GM12878 (cell line): ENCODE data around the gene IL11. TPM values are rescaled to one million over a fixed set of nuclear protein-coding genes. Genes with fewer than 3 reads are reported as not detected.
A peak's percentile ranks its signal among the peaks of the same experiment; 100 is the strongest.

Experiments
- ASH2L ChIP-seq: fragments of 300-600, 200-600 bp; sonication (generic); IDR thresholded peaks from 2 replicates; pipeline ENCODE4 v1.6.1; 2017; ENCODE audit warnings: low read depth, mild to moderate bottlenecking, borderline replicate concordance
- CBFB ChIP-seq: IDR thresholded peaks from 2 replicates; pipeline ENCODE4 v1.6.1; 2016; ENCODE audit warnings: antibody characterized with exemption, low read depth
- CBX3 ChIP-seq: fragments of 200-600 bp; sonication (generic); IDR thresholded peaks from 2 replicates; pipeline ENCODE4 v1.6.1; 2016; ENCODE audit warnings: low read depth, borderline replicate concordance
- CBX5 ChIP-seq: sonication (generic); IDR thresholded peaks from 2 replicates; pipeline ENCODE4 v1.6.1; 2016; ENCODE audit warnings: low read depth, moderate library complexity, mild to moderate bottlenecking, inconsistent platforms
- CREB1 ChIP-seq: IDR thresholded peaks from 2 replicates; pipeline ENCODE4 v1.6.1; 2012; ENCODE audit warnings: low read depth, mild to moderate bottlenecking, inconsistent platforms
- CREM ChIP-seq: IDR thresholded peaks from 2 replicates; pipeline ENCODE4 v1.6.1; 2014; ENCODE audit warnings: antibody characterized with exemption, low read depth
- EED ChIP-seq: sonication (generic); IDR thresholded peaks from 2 replicates; pipeline ENCODE4 v1.6.1; 2016; ENCODE audit warnings: antibody characterized with exemption, low read depth
- HCFC1 ChIP-seq: fragments of 150-350 bp; IDR thresholded peaks from 2 replicates; pipeline ENCODE4 v1.6.1; 2014; ENCODE audit warnings: low read length
- MEF2A ChIP-seq: IDR thresholded peaks from 2 replicates; pipeline ENCODE4 v1.6.1; 2011; ENCODE audit warnings: low read depth, mild to moderate bottlenecking, low read length, moderate library complexity; ENCODE audit not compliant: insufficient read depth
- MEF2B ChIP-seq: fragments of 450-650 bp; IDR thresholded peaks from 2 replicates; pipeline ENCODE4 v1.6.1; 2018; ENCODE audit warnings: mild to moderate bottlenecking, moderate library complexity; ENCODE audit not compliant: partially characterized antibody, poor library complexity, severe bottlenecking
- MYB ChIP-seq: fragments of 150-350 bp; IDR thresholded peaks from 2 replicates; pipeline ENCODE4 v1.6.1; 2014; ENCODE audit warnings: mild to moderate bottlenecking, low read depth, low read length, borderline replicate concordance
- MYC ChIP-seq: IDR thresholded peaks from 2 replicates; pipeline ENCODE4 v1.6.1; 2011; ENCODE audit warnings: mild to moderate bottlenecking, low read length, moderate library complexity, inconsistent platforms; ENCODE audit not compliant: insufficient read depth, insufficient replicate concordance, insufficient read length, severe bottlenecking
- NFYA ChIP-seq: IDR thresholded peaks from 2 replicates; pipeline ENCODE4 v1.6.1; 2011; ENCODE audit warnings: low read depth, mild to moderate bottlenecking, low read length, improper control_type of control experiment, borderline replicate concordance
- NFYB ChIP-seq: IDR thresholded peaks from 2 replicates; pipeline ENCODE4 v1.6.1; 2011; ENCODE audit warnings: low read depth, mild to moderate bottlenecking, low read length, improper control_type of control experiment, moderate library complexity; ENCODE audit not compliant: insufficient read depth
- POLR2AphosphoS5 ChIP-seq: IDR thresholded peaks from 2 replicates; pipeline ENCODE4 v1.6.1; 2011; ENCODE audit warnings: mild to moderate bottlenecking, low read length, inconsistent platforms
- RAD51 ChIP-seq: fragments of 450-650 bp; IDR thresholded peaks from 2 replicates; pipeline ENCODE4 v1.6.1; 2016; ENCODE audit warnings: moderate library complexity, mild to moderate bottlenecking, inconsistent platforms
- SIX5 ChIP-seq: IDR thresholded peaks from 2 replicates; pipeline ENCODE4 v1.6.1; 2011; ENCODE audit warnings: mild to moderate bottlenecking, low read depth, low read length, moderate library complexity; ENCODE audit not compliant: severe bottlenecking
- STAT3 ChIP-seq: IDR thresholded peaks from 2 replicates; pipeline ENCODE4 v1.6.1; 2011; ENCODE audit warnings: low read depth, low read length, improper control_type of control experiment
- TCF3 ChIP-seq: IDR thresholded peaks from 2 replicates; pipeline ENCODE4 v1.6.1; 2012; ENCODE audit warnings: low read depth, mild to moderate bottlenecking, low read length, borderline replicate concordance; ENCODE audit not compliant: insufficient read depth
- TCF7 ChIP-seq: IDR thresholded peaks from 2 replicates; pipeline ENCODE4 v1.6.1; 2014; ENCODE audit warnings: antibody characterized with exemption, borderline replicate concordance
- ZNF207 ChIP-seq: fragments of 450-650 bp; IDR thresholded peaks from 2 replicates; pipeline ENCODE4 v1.6.1; 2014; ENCODE audit warnings: antibody characterized with exemption, mild to moderate bottlenecking, borderline replicate concordance
- ZNF384 ChIP-seq: IDR thresholded peaks from 2 replicates; pipeline ENCODE4 v1.6.1; 2012; ENCODE audit warnings: low read depth, mild to moderate bottlenecking, low read length, improper control_type of control experiment, borderline replicate concordance
- polyA plus RNA-seq, 11 experiments: library from polyadenylated mRNA; depleted of rRNA in 4 of 11; unstranded in 6 of 11; stranded (reverse) in 5 of 11; fragments of >200 nt; fragmentation: Nextera tagmentation in 4 of 11; fragmentation: Illumina TruSeq in 1 of 11; extraction: Ambion mirVana in 4 of 11; extraction: Trizol in 1 of 11; gene quantifications; 1 replicate in 1 of 11; 2 replicates in 10 of 11; pipeline versions ENCODE4 v1.2.1 to v1.2.3, GENCODE V29; 2011 to 2016; ENCODE audit warnings: inconsistent platforms in 2 of 11, missing spikeins in 2 of 11, low read depth in 1 of 11
- total RNA-seq, 4 experiments: library from RNA; depleted of rRNA in 3 of 4; stranded (reverse); fragments of >200 nt in 3 of 4; fragmentation: Illumina TruSeq in 1 of 4; extraction: Trizol in 1 of 4; gene quantifications; 2 replicates each; pipeline versions ENCODE4 v1.2.1 to v1.2.3, GENCODE V29; 2013 to 2021
- TF ChIP-seq, protein P1 (sequence below): IDR thresholded peaks from 2 replicates; pipeline ENCODE4 v1.6.1; 2011; ENCODE audit warnings: mild to moderate bottlenecking, low read depth, low read length, moderate library complexity; ENCODE audit not compliant: insufficient replicate concordance
- TF ChIP-seq, protein P2 (sequence below): fragments of 450-650 bp; IDR thresholded peaks from 2 replicates; pipeline ENCODE4 v1.6.1; 2017; ENCODE audit warnings: low read depth, mild to moderate bottlenecking, moderate library complexity
- TF ChIP-seq, protein P3 (sequence below): fragments of 450-650 bp; IDR thresholded peaks from 2 replicates; pipeline ENCODE4 v1.6.1; 2016; ENCODE audit warnings: mild to moderate bottlenecking

The IL11 gene
- total and polyA plus RNA-seq, 10 of the 15 experiments (the other 5 are each of a cell fraction or from before 2014, with no cell fraction given): 0.15 TPM; not detected in 9

DNA sequence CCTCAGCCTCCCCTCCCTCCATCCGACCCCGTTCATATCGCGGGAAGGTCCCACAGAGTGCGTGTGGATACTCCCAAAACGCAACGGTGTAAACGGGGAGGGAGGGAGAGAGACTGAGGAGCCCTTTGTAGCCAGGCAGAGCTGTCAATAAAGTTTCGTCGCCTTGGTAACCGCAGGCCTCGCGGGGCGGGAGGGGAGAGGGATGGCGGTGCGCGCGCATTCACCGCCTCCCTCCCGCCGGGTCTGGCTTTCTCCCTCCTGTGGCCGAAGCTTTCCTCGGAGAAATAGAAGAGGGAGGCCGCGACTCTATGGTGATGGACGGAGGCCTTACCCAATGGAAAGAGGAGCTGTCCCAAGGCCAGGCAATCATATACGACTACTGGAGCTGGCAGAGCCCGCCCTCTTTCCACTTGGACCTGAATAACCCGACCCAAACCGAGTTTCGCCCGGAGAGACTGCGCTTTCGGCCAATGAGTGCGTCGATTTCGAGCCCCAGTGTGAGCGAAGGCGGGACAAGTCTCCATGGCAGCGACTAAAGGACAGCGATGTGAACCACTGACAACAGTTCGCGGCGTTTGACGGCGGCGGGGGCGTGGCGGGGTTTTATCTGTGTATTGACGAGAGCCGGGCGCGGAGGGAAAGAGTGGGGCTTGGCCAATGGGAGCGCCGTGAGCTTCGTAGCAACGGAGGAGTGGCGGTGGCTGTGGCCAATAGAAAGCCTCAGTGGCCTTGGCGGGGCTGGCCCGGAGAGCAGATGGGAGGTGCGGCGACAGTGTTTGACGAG is 31.0 kb downstream of the IL11 start, which contains the start of gene KMT5C (continued):
- TF ChIP-seq, protein P1, sequence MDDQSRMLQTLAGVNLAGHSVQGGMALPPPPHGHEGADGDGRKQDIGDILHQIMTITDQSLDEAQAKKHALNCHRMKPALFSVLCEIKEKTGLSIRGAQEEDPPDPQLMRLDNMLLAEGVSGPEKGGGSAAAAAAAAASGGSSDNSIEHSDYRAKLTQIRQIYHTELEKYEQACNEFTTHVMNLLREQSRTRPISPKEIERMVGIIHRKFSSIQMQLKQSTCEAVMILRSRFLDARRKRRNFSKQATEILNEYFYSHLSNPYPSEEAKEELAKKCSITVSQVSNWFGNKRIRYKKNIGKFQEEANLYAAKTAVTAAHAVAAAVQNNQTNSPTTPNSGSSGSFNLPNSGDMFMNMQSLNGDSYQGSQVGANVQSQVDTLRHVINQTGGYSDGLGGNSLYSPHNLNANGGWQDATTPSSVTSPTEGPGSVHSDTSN: peak; percentile 94
- TF ChIP-seq MEF2B (peak; percentile 66), EED (0 out of 2 replicates have a peak, but pooled peaks have one; percentile 29), POLR2AphosphoS5 (peak; percentile 51; the same call in 1 of the 2 replicates), ZNF207 (0 out of 2 replicates have a peak, but pooled peaks have one; percentile 52), MYB (no peak), CREB1 (peak; percentile 98), CREM (peak; percentile 94), NFYB (peak; percentile 98), CBX3 (no peak), CBX5 (no peak), MYC (no peak), HCFC1 (no peak; the same call in 1 of the 2 replicates), MEF2A (0 out of 2 replicates have a peak, but pooled peaks have one; percentile 6), TCF3 (no peak), TCF7 (no peak), ASH2L (no peak), RAD51 (no peak), SIX5 (peak; percentile 5), CBFB (0 out of 2 replicates have a peak, but pooled peaks have one; percentile 30), NFYA (peak; percentile 39; the same call in 1 of the 2 replicates), STAT3 (no peak), ZNF384 (no peak)
- TF ChIP-seq, protein P2, sequence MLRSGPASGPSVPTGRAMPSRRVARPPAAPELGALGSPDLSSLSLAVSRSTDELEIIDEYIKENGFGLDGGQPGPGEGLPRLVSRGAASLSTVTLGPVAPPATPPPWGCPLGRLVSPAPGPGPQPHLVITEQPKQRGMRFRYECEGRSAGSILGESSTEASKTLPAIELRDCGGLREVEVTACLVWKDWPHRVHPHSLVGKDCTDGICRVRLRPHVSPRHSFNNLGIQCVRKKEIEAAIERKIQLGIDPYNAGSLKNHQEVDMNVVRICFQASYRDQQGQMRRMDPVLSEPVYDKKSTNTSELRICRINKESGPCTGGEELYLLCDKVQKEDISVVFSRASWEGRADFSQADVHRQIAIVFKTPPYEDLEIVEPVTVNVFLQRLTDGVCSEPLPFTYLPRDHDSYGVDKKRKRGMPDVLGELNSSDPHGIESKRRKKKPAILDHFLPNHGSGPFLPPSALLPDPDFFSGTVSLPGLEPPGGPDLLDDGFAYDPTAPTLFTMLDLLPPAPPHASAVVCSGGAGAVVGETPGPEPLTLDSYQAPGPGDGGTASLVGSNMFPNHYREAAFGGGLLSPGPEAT: peak; percentile 50; the same call in 1 of the 2 replicates
- TF ChIP-seq, protein P3, sequence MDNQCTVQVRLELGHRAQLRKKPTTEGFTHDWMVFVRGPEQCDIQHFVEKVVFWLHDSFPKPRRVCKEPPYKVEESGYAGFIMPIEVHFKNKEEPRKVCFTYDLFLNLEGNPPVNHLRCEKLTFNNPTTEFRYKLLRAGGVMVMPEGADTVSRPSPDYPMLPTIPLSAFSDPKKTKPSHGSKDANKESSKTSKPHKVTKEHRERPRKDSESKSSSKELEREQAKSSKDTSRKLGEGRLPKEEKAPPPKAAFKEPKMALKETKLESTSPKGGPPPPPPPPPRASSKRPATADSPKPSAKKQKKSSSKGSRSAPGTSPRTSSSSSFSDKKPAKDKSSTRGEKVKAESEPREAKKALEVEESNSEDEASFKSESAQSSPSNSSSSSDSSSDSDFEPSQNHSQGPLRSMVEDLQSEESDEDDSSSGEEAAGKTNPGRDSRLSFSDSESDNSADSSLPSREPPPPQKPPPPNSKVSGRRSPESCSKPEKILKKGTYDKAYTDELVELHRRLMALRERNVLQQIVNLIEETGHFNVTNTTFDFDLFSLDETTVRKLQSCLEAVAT: no peak
